Measurements from ENCODE around the gene NGFR.

DNA sequence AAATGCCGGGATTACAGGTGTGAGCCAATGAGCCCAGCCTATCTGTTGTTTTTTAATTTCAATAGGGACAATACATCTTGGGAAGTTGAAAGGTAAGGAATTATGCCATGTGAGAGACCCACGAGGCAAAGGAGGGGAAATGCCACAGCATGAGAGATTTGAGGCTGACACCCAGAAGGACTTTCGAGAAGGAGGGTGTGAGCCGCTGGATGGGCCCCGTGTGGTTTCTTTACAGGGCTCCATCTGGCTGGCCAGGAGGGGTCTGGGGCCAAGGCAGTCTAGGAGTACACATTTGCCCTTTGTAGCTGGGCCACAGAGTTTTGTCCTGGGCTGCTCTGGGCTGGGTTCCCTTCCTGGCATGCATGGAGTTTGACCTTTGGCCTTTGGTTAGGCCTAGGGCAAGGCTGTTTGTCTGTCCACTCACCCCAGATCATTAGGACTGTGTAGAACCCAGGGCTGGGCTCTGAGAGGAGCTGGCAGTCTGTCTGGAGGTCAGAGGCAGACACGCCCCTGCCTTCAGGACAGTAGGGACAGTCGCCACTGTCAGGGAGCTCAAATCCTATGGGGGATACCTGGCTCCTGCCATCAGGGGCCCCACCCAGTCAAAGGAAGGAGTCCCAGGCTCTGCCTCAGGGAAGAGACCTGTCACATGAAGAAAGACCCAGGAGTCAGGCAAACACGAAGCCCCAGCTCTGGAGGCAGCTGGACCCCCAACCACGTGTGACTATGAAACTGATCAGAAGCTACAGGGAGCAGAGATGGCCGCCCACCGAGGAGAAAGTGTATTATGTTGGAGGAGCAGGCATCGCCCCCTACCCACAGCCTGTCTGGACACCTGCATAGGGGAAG, 56.4 kb downstream of the NGFR start:
- TF ChIP-seq, protein P1, sequence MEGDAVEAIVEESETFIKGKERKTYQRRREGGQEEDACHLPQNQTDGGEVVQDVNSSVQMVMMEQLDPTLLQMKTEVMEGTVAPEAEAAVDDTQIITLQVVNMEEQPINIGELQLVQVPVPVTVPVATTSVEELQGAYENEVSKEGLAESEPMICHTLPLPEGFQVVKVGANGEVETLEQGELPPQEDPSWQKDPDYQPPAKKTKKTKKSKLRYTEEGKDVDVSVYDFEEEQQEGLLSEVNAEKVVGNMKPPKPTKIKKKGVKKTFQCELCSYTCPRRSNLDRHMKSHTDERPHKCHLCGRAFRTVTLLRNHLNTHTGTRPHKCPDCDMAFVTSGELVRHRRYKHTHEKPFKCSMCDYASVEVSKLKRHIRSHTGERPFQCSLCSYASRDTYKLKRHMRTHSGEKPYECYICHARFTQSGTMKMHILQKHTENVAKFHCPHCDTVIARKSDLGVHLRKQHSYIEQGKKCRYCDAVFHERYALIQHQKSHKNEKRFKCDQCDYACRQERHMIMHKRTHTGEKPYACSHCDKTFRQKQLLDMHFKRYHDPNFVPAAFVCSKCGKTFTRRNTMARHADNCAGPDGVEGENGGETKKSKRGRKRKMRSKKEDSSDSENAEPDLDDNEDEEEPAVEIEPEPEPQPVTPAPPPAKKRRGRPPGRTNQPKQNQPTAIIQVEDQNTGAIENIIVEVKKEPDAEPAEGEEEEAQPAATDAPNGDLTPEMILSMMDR (IDR thresholded peaks at IDR 0.05 in 2 of 3, conservative IDR thresholded peaks at IDR 0.05 in 1 of 3; ENCODE audit: insufficient read depth in 2 of 3, low read depth in 1 of 3, low read length in 3 of 3): no peak
- TF ChIP-seq POLR2AphosphoS5 (IDR thresholded peaks at IDR 0.05; ENCODE audit: control insufficient read depth, insufficient read depth, low read depth, low read length): no peak
- TF ChIP-seq NR3C1 (CRISPR knock-in tag; IDR thresholded peaks at IDR 0.05): no peak
